GM12864 (cell line): ENCODE data around the gene PRR15.
"Not testable (repeated sequence)": the region's sequence is repeated elsewhere in the genome, so short reads cannot be mapped to it uniquely, and the experiment has no call there.

Experiments used
- DNase-seq: peaks from one replicate; pipeline ENCODE4 v3.0.0-alpha.2; 2011; ENCODE audit warnings: low read depth
- H3K4me3 ChIP-seq: 2 replicates; pipeline ENCODE4 v1.5.1; 2011; ENCODE audit warnings: mild to moderate bottlenecking, low read depth, low read length, control low read depth
- TF ChIP-seq, protein P1 (sequence below): IDR thresholded peaks from 2 replicates; pipeline ENCODE4 v1.5.1; 2011; ENCODE audit warnings: low read depth, mild to moderate bottlenecking, moderate library complexity, low read length, control low read depth, inconsistent platforms; ENCODE audit errors: missing control alignments

PRR15 gene, protein sequence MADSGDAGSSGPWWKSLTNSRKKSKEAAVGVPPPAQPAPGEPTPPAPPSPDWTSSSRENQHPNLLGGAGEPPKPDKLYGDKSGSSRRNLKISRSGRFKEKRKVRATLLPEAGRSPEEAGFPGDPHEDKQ

DNA sequence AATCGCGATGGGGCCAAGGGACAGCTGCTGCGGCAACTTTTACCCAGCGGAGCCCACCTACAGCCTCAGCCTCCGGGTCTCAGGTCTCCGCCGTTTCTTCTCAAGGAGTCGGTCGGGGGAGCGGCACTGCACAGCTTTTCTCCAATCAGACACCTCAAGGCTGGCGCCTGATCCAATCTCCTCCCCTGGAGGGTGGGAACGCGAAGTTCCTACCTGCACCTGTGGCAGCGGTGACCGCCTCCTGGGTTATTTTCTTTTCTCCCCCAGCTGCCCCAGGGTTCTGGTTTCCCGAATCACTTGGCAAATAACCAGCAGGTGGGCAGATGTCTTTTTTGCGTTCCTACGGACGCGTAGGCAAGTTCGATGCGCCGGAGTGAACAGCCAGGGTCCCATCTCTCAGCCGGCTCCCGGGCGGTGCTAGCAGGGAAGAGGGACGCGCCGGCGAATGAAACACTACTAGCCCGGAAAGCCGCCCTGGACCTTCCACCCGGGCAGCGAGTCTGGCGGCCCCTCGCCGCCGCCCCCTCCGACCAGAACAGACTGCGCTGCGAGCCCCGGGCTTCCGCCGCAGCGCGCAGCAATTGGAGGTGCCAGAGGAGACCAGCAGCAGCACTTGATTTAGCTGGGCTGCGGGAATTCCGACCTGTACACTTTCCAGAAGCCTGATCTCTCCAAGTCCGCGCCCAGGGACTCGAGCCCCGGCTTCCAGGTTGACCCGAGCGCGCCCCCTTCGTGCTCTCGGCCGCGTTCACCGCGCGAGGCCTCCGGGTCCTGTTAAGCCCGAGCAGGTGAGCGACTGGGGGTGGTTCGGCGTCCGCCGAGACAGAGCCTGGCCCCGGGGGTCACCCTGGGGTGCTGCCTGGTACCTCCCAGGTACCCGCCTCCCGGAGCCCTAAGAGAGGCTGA, at the start of gene PRR15:
Gene PRR15, plus strand, starts transcription at position 246 of the 906 bp plus-strand sequence. CDS start 2,495 bp downstream, outside the sequence.
- peak within 1 kb of the TSS; percentile 7 for H3K4me3 ChIP-seq
- DNase-seq, result no peak
- TF ChIP-seq, protein P1, sequence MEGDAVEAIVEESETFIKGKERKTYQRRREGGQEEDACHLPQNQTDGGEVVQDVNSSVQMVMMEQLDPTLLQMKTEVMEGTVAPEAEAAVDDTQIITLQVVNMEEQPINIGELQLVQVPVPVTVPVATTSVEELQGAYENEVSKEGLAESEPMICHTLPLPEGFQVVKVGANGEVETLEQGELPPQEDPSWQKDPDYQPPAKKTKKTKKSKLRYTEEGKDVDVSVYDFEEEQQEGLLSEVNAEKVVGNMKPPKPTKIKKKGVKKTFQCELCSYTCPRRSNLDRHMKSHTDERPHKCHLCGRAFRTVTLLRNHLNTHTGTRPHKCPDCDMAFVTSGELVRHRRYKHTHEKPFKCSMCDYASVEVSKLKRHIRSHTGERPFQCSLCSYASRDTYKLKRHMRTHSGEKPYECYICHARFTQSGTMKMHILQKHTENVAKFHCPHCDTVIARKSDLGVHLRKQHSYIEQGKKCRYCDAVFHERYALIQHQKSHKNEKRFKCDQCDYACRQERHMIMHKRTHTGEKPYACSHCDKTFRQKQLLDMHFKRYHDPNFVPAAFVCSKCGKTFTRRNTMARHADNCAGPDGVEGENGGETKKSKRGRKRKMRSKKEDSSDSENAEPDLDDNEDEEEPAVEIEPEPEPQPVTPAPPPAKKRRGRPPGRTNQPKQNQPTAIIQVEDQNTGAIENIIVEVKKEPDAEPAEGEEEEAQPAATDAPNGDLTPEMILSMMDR, result no peak

DNA sequence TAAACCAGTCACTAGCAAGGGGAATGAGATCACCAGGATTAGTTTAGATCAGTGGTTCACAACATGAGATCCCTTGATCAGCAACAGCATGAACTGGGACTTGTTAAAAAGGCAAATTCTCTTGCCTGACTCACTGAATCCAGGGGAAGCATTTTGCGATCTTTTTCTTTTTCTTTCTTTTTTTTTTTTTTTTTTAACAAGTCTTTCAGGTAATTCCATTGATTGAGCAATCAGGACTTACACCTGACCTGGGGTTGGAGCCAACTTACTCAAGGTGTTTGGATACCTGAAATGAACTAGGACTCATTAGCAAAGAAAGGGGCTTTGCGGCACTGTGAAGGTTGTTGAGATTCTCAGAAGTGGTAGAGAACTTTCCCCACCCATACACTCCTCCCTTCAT, 47.1 kb upstream of the PRR15 start:
- no peak overlapping the region for H3K4me3 ChIP-seq
- TF ChIP-seq, protein P1, result no peak
- DNase-seq, result no peak

DNA sequence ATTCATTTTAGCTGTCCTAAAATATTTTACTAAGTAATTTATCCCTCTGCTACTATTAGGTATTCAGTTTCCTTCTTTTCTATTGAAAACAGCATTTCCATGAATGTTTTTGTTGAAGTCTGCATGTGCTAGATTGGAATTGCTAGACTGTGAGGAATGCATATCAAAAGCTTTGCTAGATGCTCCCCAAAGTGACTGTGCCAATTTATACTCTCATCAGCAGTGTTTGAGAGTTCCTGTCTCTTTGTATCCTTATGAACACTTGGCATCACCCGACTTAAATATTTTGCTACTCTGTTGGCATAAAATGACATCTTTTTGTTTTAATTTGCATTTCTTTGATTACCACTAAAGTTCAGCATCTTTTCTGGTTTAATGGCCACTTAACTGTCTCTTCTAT, 45.0 kb upstream of the PRR15 start:
- TF ChIP-seq, protein P1, result no peak
- no peak for DNase-seq
- H3K4me3 ChIP-seq, result no peak overlapping the region

- TF ChIP-seq, protein P1, result no peak
- no peak overlapping the region for H3K4me3 ChIP-seq
- no peak for DNase-seq
Observed at GRCh38 chr7:29523728-29524127, 39.9 kb upstream of the PRR15 start.

DNA sequence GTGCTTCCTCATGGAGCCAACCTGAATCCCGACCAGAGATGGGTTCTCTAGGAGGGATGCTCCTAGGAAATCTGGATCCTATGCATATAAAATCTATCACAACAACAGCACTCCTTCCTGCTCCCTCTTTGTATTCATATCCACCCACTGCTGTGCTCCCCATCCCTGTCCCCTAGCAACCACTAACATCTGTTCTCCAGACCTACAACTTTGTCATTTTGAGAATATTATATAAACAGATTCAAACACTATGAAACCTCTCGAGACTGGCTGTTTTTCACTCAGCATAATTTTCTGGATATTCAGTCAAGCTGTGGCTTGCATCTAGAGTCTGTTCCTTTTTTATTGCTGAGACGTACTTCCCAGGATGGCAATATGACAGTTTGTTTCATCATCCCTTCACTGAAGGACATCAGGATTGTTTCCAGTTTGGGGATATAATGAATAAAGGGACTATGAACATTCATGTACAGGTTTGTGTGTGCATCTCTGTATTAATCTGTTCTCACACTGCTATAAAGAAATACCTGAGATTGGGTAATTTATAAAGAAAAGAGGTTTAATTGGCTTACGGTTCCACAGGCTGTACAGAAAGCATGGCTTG, 36.0 kb upstream of the PRR15 start:
- TF ChIP-seq, protein P1, result no peak
- DNase-seq, result no peak
- no peak overlapping the region for H3K4me3 ChIP-seq

GRCh38 chr7:29528526-29528925, 35.1 kb upstream of the PRR15 start:
- not testable (repeated sequence) for DNase-seq, H3K4me3 ChIP-seq

DNA sequence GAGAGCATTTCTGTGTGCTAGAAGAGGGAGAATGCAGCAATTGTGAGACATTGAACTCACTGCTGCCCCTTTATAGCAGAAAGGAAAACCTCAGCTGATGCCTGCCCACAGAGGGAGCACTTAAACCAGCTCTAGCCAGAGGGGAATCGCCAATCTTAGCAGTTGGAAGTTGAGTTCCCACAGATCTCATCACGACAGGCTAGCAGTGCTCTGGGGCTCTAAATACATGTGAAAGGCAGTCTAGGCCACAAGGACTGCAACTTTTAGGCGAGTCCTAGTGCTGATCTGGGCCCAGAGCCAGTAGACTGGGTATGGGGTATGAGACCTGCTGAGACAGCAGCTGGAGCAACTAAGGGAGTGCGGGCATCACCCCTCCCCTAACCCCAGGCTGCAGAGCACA, 25.2 kb upstream of the PRR15 start:
- no peak for DNase-seq
- TF ChIP-seq, protein P1, result no peak
- no peak overlapping the region for H3K4me3 ChIP-seq
